Posterior cingulate gyrus (tissue), 11 donors: ENCODE results near the gene NCK2.

Experiments
- DNase-seq, 10 donors: peaks; one replicate each; pipeline versions ENCODE4 v3.0.0 to v3.0.0-alpha.2; 2020 to 2021; ENCODE audit warnings: mixed read lengths in 3 of 10
- intact Hi-C: fragments of 100-400 bp; cut with DNase I; formaldehyde crosslinking; loops from one replicate; pipeline ENCODE4 v1.15.1; 2023

NCK2 gene

DNA sequence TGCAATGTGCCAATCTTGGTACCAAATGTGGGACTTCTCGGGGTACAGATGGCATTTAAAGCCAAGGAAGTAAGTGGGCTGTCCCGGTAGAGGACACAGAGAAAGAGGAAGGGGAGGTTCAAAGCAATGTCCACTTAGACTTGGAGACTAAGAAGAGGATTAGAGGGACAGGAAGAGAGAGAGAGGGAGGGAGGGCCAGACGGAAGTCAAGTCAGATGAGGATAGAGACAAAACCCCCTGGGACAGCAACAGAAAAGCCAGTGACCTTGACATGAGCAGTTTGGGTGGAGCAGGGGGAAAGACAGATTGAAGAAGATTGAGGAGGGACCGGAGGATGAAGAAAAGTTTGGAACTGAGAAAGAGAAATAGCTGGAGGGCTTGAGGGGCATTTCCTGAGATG, 164.5 kb downstream of the NCK2 start:
- DNase-seq: no peak
- intact Hi-C loops: no loop called here

DNA sequence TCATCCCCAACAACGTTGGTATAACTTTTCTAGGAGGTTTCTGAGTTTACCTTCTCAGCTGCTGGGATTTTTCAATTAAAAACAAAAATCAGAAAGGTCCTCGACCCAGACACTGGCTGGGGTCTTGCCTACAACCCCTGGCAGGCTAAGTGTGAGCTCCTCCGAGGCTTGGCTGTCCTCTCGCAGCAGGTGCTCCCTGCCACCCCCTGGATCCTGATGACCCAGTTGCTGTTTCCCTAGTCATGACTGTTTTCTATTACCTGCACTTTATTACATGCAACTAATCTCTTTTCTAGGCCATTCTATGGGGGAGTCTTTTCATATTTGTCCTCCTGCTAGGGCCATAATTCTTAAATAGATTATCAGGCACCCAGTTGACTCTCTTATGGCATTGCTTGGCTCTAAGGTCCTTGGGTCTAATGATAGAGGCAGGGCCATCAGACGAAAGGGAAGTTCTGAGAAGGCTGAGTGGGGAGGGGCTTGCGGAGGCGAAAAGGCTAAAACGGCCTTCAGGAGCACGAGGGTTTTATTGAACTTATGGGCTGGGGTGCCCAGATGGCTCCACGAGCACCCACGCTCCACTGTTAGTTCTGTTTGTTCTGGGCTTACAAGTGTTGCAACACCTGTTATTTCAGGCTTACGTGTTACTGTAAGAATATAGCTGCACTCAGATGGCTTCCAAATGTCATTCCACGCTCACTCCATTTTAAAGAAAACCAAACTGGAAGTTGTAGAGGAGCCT, 166.0 kb downstream of the NCK2 start:
- DNase-seq: no peak
- intact Hi-C loops: no loop called here

DNA sequence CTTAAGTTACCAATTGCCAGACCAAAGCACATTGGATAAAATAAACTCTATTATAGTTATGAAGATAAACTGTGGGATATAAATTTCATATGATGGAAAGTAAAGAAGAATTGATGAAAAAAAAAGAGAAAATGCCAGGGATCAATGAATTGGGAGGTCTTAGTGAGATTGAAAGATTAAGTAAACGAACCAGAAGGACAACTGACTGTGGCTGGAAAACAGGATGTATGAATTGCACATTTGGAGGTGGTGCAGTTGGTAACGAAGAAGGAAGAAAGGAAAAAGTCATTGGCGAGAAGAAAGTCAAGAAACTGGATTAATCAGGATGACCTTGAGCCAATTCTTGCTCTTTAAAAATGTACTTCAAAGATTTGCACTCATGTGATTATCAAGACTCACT, 166.7 kb downstream of the NCK2 start:
- DNase-seq: no peak
- intact Hi-C loops: no loop called here

GRCh38 chr2:105912081-105912480, 167.4 kb downstream of the NCK2 start:
- intact Hi-C loops: no loop called here
- no peak for DNase-seq

- intact Hi-C loops: no loop called here
- DNase-seq: no peak
These were observed 170.4 kb downstream of the NCK2 start for GRCh38 chr2:105915005-105915558.

- DNase-seq: no peak
- intact Hi-C loops: no loop called here
These were observed 172.5 kb downstream of the NCK2 start for GRCh38 chr2:105917226-105917625.

DNA sequence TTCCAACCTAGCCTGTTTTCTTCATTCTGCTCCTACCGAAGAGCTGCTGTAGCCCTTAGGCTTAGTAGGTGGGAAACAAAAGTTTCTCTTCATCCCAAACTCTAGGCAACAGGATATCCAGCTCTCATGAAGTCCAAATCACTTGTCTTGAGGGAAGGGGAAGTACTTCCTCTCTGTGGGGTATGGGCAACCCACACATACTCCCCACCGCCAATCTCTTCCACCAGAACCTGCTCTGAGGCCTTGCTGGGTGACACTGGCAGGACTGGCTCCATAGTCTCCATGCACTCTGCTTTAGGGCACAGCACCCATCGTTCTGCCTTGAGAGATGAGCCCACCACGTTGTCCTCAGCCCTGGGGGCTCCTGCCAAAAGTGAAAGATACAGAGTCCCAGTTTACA, 173.0 kb downstream of the NCK2 start:
- intact Hi-C loops: no loop called here
- DNase-seq: no peak

GRCh38 chr2:105919191-105919811, 174.6 kb downstream of the NCK2 start:
- intact Hi-C loops: no loop called here
- peak in 3 of 10 donors; percentile 27 to 46 (median 29) for DNase-seq

GRCh38 chr2:105919826-105920225, 175.1 kb downstream of the NCK2 start:
- DNase-seq: no peak
- intact Hi-C loops: no loop called here

DNA sequence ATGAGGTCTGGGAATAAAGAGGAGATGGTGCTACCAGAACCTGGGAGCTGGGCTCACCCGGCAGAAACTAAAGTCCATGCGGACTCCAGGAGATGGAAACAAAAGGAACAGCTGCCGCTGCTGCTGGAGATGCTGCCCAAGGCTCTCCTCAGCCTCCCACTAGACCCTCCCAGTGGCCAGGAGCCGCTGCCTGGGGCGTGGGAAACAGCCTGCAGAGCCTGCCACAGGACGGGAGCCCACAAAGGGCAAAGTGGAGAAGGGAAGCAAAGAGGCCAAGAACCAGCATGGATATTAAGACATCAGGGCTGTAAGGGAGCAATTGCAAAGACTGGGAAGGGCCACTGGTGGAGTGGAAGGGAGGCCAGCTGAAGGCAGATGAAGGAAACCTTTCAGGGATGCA, 179.6 kb downstream of the NCK2 start:
- DNase-seq: no peak
- intact Hi-C loops: no loop called here

GRCh38 chr2:105924932-105925331, 180.2 kb downstream of the NCK2 start:
- DNase-seq: no peak
- intact Hi-C loops: no loop called here

DNA sequence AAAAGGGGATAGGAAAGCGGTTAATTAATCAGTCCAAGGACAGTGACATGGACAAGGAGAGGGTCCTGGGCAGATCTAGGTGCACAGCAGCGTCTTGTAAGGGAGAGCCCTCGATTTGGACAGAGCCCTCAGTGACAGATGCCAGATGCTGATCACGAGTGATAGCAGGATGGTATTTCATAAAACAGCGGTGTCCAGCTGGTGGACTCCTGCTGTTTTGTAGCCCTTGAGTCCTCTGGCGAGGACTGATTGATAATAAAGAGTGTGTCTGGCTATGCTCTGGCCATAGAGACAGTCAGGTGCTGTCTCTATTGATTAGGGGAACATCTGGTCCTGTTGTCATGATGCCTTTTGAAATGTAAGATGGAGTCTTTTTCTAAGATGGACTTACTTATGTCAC, 180.7 kb downstream of the NCK2 start:
- intact Hi-C loops: no loop called here
- DNase-seq: no peak

- DNase-seq: peak in 8 of 10 donors; percentile 18 to 91 (median 46)
- intact Hi-C loops: no loop called here
These were observed 182.4 kb downstream of the NCK2 start for GRCh38 chr2:105926960-105927678.

DNA sequence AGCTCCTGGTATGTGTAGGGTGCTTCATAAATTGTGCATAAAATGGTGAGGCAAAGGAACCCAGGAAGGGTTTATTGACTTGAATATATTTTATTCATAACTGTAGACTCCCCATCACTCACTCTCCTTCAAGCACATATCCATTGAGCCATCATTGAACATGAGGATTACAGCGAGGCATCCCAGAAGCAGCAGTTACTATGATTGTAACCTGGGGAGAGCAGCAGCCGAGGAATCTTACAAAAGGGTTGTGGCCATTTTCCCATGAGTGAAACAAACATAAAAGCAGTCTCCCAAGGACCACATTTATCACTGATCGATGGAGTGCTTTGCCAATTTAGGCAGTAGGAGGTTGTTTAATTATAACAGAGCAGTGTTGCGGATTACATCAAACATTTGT, 183.4 kb downstream of the NCK2 start:
- no peak for DNase-seq
- intact Hi-C loops: no loop called here

- no peak for DNase-seq
- intact Hi-C loops: no loop called here
These were observed 183.9 kb downstream of the NCK2 start for GRCh38 chr2:105928563-105928962.

DNA sequence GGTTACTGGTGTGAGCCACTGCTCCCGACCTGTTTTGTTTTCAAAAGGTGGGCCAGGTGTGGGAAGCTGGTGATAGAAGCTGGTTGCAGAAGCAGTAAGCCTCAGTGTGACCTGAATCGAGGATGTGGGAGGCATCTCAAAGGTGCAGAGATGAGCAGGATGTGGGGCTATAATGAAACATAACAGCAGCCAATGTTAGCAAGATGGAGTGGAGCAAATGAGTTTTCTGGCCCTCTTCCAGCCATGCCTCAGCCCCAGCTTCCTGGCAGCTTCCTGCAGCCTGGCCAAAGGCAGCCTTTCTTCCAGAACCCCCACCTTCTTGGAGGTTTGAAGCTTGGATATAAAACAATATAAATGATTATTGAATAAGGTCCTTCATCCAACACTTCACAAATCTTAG, 184.8 kb downstream of the NCK2 start:
- intact Hi-C loops: no loop called here
- no peak for DNase-seq

DNA sequence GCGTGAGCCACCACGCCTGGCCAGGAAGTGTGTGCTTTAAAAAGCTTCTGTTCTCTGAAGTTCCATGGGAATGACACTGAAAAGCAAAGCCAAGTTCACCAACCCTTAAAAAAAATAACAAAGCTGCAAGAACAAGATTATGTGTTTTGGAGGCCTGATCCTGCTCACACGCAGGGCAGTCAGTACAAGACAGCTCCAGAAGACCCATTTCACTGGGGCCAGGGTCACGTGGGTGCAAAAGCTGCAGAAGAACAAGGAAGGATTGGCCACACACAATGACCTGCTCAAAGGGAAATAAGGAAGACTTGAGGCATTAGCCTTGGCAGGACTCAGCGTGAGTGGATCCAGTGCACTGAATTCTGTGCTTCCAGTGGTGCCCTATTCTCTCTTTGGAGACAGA, 187.9 kb downstream of the NCK2 start:
- DNase-seq: no peak
- intact Hi-C loops: no loop called here

DNA sequence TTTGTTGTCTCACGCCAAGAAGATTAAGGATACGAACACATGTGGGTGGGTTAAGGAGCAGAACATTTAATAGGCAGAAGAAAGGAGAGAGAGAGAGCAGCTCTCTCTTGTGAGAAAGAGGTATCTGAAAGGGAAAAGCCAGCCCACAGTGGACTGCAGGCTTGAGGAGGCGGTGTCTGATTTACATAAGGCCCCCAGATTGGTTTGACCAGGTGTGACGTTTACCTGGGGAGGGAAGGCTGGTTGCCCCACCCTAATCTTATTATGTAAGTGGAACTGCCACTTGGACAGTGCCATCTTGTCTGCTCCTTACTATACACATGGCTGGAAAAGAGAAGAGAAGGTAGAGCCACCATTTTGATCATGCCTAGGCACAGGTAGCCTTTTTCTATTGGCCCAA, 189.2 kb downstream of the NCK2 start:
- no peak for DNase-seq
- intact Hi-C loops: no loop called here

DNA sequence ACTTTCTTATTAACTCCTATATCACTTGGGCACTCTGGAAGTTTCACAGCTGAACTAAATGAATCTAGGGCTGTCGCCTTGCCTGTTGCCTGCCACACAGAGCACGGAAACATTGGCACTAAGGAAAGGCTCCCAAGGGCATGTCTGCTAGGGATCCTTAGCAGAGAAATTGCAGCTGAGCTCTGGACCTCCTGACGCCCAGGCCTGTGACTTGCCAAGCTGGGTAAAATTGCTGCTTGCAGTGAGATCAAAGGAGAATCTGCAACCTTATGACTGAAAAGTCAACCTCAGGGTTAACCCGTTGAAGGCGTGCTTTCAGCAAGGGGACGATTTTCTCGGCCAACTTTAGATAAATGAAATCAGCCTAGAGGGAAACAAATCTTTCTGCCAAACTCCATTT, 189.8 kb downstream of the NCK2 start:
- intact Hi-C loops: no loop called here
- no peak for DNase-seq

GRCh38 chr2:105935063-105935462, 190.4 kb downstream of the NCK2 start:
- intact Hi-C loops: no loop called here
- no peak for DNase-seq

DNA sequence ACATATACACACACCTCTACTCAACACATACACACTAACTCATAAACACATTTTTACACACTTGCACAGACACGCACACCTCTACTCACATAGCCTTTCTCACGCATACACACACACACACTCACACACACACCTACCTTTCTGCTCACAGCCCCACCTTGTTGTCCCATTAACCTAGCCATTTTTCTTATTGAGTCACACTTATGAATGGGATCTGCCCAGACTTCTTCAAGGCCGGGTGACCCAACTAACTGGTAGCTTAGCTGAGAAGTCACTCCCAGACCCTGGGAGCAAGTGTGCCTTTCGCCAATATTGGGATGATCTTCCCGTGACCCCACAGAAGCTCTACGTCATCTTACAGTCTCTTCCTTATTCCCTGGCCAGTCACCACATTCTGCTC, 192.2 kb downstream of the NCK2 start:
- intact Hi-C loops: no loop called here
- DNase-seq: no peak
